ENCODE measurements around the gene RFX8.
"Not testable (repeated sequence)": the region's sequence is repeated elsewhere in the genome, so short reads cannot be mapped to it uniquely, and the experiment has no call there.

Gene RFX8

DNA sequence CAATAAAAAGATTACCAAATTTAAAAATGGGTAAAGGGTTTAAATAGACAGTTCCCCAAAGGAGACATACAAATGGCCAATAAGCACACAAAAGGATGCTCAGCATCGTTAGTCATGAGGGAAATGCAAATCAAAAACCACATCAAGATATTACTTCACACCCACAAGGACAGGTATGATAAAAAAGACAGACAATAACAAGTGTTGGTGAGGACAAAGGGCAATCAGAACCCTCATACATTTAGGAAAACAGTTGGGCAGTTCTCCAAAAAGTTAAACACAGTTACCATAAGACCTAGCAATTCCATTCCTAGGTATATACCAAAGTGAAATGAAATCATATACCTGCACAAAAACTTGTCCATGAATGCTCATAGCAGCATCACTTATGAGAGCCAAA lies 102.1 kb downstream of the RFX8 start:
- DNase-seq: no peak

DNA sequence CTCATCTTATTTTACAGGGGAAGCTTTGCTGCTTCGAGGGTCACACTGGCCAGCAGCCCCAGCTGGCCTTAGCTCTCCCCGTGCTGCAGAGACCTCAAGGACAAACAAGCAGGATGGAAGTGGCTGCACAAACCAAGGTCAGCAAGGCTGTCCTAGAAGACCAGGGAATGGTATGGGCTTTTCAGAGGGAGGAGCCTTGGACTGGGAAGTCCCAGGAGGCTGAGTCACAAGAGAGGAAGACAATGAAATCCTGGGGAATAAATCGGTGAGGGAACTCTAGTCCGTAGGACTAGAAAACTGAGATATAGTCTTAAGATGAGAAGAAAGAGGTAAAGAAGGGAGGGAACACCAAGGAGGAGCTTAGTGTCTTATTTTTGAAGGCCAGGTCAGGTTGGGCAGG lies 103.3 kb downstream of the RFX8 start:
- DNase-seq: no peak

DNA sequence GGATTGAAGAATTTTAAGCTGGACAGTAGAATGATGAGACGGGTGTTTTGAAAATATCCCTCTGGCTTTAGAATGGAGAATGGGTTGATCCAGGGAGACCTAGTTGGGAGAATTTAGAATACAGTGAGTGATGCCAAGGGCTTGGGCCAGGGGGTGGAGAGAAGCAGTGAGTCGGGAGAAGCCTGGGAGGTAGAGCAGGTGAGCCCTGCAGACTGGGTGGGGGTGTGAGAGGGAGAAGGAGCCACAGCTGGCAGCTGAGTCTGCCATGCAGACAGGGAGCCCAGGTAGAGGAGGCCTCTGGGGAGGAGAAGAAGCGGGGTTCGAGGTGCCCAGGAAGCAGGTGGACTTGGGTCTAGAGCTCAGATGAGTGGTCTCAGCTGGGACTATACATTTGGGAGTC lies 105.8 kb downstream of the RFX8 start:
- DNase-seq: no peak

DNA sequence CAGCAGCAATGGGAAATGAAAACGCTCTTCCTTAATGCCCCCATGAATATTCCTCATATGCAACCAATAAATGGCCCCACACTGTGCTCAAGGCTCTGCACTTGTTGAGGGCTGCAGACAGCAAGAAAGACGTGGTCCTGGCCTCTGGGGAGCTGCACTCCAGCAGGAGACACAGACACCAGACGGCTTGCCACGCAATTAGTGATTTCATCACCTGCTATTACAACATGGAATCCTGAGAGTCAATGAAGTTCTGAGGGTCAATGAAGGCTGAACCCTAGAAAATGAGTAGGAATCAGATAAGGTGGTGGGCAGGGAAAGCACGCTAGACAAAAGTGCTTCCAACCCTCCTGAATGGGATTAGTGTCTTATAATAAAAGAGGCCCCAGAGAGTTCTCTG lies 106.5 kb downstream of the RFX8 start:
- DNase-seq: no peak

DNA sequence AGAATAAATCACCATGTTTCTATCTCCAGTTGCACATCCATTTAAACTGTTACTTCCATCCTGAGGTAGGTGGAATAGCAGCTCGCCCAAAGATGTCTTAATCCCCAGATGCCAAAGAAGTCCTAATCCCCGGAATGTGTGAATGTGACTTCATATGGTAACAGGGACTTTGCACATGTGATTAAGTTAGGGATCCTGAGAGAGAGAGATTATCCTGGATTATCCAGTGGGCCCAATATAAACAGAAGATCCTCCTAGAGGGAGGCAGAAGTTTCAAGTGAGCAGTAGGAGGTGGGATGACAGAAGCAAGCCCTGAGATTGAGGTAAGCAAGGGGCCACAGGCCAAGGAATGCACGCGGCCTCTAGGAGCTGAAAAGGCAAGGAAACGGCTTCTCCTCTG lies 107.4 kb downstream of the RFX8 start:
- DNase-seq: no peak

DNA sequence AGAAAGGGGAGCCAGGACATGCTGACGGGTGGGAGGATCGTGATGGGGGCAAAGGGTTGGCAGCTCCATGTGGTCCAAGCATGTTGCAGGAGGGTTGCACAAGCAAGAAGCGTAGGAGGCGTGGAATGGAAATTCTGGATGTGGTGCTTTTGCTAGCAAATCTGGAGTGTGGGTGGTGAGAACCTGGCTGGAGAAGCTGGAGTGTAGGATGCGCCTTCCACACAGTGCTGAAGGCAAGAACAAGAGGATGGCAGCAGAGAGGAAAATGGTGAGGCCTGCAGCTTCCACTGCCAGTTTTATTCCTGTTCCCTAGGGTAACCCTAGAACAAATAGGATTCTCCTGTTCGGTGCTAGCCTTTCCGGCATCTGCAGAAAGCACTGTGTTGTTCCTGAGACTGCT lies 110.0 kb downstream of the RFX8 start:
- no peak for DNase-seq

DNA sequence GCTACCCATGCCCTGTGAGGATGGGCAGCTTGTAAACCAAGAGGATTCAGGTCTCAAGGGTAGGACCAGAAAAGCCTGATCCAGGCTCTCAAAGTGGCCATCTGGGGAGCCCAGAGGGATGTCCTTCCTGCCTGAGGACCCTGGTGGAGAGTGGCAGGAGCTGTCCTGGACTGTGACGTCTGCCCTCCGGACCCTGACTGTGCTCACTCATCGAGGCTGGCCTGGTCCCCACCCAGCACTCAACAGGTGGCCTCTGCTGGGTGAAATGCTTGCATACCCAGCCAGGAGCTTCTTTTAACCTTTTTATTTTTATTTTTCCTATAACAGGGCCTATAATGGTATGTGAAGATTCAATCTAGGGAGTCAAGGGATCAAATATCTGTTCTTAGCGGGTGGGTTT lies 112.1 kb downstream of the RFX8 start:
- DNase-seq: no peak

DNA sequence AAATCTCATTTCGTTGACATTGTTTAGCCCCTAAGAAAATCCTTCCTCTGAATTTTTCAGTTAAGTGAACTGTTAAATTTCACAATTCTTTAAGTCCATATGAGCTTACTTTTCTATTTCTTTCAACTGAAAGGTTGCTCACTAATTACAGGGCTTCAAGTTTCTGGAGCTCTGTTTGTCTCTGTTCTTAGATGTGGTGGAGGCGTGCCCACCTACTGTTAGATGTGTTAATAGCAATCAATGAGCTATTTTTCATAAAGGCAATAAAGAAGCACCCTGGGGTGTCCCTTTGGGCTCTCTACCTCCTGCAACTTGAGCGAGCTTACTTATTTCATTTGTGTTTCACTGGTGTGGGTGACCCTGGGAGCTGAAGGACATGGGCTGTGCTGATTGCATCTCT lies 112.6 kb downstream of the RFX8 start:
- DNase-seq: no peak

DNA sequence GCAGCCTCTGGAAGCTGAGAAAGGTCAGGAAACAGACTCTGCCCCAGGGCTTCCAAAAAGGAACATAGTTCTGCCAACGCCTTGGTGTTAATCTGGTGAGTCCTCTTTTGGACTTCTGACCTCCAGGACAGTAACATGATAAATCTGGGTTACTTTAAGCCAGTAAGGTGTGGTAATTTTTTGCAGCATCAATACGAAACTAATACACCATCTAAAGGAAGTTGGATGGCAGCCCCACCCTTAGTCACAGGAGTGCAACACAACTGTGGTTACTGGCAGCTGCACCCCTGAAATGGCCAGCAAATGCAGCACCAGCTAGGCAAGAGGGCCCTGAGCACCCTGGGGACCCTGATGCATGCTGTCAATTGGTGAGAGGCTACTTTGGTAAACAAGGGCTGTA lies 113.4 kb downstream of the RFX8 start:
- DNase-seq: no peak

DNA sequence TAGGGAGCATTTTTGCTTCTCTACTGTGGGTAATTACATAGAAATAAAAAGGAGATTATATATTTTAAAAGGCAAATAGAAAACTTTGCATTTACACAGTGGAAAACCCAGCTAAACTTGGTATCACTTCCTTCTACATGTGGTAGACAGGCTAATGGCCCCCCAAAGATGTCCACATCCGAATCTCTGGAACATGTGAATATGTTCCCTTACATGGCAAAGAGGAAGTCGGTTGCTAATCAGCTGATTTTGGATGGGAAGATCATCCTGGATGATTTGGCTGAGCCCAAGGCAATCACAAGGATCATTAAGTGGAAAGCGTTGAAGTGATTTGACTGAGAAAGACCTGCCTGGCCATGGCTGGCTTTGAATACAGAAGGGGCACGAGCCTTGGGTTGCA lies 113.8 kb downstream of the RFX8 start:
- no peak for DNase-seq

DNA sequence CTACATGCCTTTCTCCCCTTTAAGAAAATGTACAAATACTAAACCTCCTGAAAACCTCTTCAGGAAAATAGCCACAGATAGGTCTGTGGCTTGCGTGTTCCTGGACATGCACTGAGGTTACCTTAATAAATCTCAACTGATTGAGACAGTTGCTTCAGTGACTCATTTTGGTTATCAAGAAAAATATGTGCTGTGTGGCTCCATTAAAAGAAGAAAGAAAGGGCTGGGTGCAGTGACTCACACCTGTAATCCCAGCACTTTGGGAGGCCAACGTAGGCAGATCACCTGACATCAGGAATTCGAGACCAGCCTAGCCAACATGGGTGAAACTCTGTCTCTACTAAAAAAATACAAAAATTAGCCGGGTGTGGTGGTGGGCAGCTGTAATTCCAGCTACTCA lies 114.7 kb downstream of the RFX8 start:
- DNase-seq: no peak

DNA sequence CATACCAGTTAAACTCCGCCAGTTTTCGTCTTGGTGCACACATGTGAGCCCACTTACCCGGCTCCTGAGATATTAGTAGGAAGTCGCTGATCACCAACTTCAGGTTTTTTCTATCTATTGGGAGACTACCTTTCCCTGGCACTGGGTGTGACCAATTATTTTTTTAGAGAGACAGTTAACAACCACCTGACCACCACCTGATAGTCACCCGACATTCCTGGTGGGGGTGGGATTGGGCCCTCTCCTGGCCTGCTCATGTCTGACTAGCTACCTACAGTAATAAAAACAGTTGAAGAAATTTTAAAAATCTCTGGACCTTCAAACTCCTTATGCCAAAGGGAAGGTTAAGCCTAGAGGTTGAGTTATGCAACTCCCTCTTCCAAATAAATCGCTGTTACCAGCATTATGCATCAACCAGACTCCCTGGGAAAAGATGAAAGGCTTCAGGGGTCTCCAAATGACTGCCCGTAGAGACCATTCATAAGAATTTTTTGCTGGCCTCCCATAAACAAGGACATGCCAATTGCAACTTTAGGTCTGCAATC lies 115.4 kb downstream of the RFX8 start:
- no peak for DNase-seq

DNA sequence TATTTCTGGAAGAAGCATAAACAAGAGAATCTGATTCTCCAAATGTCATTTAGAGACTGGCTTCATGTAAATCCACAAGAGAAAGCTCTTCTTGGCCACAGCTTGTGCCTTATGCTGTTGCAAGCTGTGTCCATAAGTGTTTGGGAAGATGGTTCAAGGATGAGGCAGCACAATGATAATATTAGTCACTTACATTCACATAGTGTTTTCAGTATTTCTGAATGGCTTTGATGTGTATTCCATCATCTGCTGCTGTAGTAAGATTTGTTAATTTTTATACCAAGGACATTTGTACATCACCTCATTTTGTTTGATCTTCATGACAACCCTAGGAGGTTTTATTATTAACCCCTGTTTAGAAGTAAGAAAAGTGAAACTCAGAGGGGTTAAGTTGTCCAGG lies 117.5 kb downstream of the RFX8 start:
- DNase-seq: no peak

DNA sequence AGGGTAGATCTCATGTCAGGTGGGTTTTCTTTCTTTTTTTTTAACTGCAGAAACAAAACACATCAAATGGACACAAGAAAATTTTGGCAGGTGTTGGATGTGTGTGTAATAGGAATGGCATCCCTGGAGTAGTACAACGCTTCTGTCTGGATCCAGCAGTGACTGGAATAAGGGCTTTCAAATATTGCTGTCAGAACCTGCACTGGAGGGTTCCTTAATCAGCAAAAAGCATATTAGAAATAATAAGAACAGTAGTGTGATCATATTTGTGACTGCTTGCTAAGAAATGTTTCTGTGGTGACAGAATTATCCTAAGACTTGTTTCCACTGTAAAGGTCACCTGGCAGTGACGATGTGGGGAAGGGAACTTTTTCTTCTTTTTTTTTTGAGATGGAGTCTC lies 118.4 kb downstream of the RFX8 start:
- DNase-seq: no peak

DNA sequence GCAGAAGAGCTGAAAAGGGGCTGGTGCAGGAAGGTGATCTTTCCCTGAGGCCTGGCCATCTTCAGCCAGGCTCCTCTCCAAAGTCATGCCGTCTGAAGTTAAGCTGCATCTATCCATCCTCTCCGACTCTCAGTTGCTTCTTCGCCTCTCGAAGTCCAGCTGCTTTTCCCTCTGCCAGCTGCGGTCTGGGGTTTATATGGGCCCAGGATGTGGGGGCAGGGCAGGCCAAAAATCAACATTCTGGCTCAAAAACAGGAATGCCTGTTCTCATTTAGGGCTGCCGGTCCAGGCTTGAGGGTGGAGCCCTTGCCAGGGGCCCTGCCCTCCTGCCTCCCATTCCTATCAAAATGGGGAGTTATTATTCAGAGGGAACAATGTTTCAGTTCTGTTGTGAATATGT lies 118.9 kb downstream of the RFX8 start:
- DNase-seq: no peak

DNA sequence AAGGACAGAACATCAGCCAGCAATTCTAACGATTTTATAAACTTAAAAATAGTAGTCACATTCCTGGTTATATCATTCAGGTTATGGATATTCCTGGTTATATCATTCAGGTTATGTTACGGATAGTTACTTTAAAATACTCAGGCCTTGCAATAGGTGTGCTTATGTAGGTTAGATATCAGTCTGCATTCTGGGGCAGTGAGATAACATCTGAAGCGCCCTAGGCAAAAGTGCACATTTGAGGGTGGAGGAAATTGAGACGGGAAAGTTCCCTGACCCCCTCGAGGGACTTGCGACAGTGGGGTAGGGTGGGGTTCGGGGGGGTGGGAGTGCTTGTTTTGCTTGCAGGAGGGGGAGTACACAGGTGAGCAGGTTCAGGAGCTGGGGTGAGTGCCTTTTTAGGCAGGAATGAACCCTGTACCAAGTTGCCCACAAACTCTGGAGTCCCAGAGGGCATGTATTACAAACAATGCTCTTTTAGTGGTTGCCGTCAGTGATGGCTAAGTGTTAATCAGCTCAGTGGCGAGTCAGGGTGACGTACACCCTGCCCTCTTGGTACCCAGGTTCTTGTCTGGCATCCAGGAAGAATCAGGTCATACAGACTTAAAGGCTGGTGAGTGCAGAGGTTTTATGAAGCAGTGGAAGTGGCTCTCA lies 119.4 kb downstream of the RFX8 start:
- DNase-seq: no peak

DNA sequence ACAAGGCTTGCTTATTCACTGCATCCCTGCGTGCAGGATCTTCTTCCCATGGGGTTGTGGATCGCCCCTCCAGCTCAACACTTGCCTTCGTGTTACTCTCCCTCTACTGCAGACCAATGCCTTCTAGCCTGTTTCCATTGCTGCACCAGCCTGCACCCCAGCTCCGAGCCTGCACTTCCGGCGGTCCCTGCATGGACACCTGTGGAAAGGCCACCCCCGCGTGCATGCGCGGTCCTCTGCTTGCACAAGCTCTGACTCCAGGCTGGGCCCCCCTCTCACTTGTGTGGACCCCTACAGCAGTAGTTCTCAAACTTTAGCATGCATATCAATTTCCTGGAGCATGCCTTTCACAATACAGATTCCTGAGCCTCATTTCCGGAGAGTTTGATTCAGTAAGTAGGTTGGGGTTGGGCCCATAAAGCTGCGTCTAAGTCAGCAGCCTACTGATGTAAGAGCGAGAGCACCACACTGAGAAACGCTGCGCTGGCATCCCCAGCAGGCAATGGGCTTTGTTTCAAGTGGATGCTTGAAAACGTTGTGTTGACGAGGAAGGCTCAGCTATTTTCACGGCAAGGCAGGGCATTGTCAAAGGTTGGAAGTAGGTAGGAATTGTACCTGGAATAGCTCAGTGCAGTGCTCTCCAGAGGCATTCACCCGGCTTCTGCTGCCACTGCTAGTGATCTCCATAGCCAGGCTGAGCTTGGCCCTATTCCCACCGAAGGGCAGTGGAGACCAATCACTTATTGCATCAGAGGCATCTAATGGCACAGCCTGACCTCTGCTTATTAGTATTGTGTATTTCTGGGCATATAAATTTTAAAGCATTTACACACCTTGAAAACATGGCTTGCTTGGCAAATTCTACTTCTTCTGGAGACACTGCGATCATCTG lies 120.2 kb downstream of the RFX8 start:
- DNase-seq: no peak

DNA sequence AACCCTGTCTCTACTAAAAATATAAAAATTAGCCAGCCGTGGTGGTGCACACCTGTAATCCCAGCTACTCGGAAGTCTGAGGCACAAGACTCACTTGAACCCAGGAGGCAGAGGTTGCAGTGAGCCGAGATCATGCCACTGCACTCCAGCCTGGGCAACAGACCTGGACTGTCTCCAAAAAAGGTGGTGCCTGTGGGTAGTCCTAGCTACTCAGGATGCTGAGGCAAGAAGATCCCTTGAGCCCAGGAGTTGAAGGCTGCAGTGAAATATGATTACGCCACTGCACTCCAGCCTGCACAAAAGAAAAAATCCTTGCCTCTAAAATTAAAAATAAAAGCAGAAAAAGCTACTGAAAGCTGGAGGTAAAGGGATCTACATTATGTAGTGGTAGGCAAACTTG lies 122.3 kb downstream of the RFX8 start:
- not testable (repeated sequence) for DNase-seq

DNA sequence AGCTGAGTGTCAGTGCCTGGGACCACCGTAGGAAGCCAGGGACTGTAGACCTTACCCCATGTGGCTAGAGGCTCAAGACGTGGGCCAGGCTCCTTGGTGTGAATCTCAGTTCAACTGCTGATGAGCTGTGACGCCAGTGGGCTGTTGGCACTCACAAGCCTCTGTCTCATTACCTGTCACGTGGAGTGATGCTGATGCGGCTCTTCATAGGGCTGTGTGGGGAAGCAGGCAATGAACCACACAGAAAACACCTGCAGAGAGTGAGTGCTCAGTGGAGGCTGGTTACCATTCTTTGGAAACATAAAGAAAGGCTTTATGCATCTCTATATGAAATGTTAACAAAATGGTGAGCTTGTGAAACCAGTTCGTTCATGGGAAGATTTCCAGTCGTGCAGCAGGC lies 123.7 kb downstream of the RFX8 start:
- DNase-seq: no peak

DNA sequence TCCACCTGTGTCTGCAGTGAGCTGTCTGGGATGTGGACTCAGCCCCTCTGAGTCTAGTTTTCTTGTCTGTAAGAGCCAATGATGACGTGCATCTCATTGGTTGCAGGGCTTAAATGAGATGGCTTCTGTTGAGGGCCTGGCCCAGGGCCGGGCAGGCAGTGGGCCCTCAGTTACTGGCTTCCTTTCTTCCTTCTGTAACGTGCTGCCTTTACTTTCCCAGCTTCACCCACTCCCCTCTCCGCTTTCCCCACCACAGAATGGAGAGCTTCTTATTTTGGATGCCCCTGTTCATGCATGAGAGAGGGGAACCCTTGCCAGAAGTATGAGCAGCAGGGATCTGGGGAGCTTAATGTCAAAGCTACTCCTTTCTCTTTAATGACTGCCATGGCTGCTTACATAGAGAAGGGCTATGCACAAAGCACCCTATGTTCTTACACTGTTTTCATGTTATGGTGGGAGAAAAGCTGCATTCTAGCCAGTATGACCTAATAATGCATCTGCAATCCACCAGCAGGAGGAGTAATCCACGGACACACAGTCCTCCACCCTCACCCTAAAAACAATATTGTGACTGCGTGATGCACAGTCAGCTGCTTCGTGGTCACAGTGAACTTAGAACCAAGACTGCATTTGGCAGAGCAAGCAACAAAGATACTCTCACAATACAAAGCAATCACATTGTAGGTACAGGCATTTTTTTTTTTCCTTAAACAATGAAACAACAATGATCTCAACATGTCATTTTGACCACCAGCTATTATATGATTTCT lies 124.8 kb downstream of the RFX8 start:
- no peak for DNase-seq

DNA sequence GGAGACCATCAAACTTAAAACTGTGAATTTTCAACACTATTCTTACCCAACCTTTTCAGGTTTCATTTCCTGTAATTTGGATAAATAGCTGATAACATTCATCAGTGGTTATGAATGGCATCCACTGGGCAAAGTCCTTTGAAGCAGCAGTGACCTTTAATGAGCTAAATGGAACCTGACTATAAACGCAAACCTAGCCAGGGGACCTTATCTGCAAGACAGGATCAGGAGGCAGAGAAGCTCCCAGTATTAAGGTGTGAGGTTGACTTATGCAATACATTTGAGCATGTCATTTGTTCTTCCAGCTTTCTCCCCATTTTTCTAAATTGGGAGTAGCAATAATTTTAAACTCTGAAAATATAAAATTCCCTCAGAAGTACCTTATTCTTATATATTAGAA lies 126.0 kb downstream of the RFX8 start:
- no peak for DNase-seq
